HL-60 (cell line): ENCODE results near the gene SLFN14.
A peak's percentile ranks its signal among the peaks of the same experiment; 100 is the strongest.
"Not testable (repeated sequence)": the region's sequence is repeated elsewhere in the genome, so short reads cannot be mapped to it uniquely, and the experiment has no call there.

Experiments used
- DNase-seq, 2 experiments: peaks; one replicate each; pipeline ENCODE4 v3.0.0-alpha.2; 2010 to 2020; ENCODE audit warnings: low read depth in 1 of 2, low spot score in 1 of 2
- H3K27ac ChIP-seq: fragments of 250-450 bp; sonication (Bioruptor Pico); replicated peaks from 2 replicates; pipeline ENCODE4 v1.5.1; 2020; ENCODE audit warnings: mild to moderate bottlenecking, moderate library complexity
- H3K27me3 ChIP-seq: fragments of 250-450 bp; sonication (Bioruptor Pico); 2 replicates; pipeline ENCODE4 v1.5.1; 2021; ENCODE audit warnings: mild to moderate bottlenecking, moderate library complexity; ENCODE audit not compliant: insufficient read depth, poor library complexity, severe bottlenecking
- H3K4me3 ChIP-seq: replicated peaks from 2 replicates; pipeline ENCODE4 v1.5.1; 2011; ENCODE audit warnings: mild to moderate bottlenecking, control low read depth, low read length; ENCODE audit not compliant: insufficient read depth
- CTCF ChIP-seq: IDR thresholded peaks from one replicate; pipeline ENCODE4 v1.5.1; 2011; ENCODE audit warnings: low read length, control low read depth, inconsistent platforms; ENCODE audit not compliant: insufficient read depth
- GABPA ChIP-seq: IDR thresholded peaks from 2 replicates; pipeline ENCODE4 v1.6.1; 2012; ENCODE audit warnings: low read depth
- POLR2AphosphoS5 ChIP-seq: IDR thresholded peaks from 2 replicates; pipeline ENCODE4 v1.6.1; 2012; ENCODE audit warnings: low read depth
- REST ChIP-seq: IDR thresholded peaks from 2 replicates; pipeline ENCODE4 v1.6.1; 2012; ENCODE audit warnings: low read depth; ENCODE audit not compliant: insufficient replicate concordance
- SPI1 ChIP-seq: IDR thresholded peaks from 2 replicates; pipeline ENCODE4 v1.6.1; 2012; ENCODE audit warnings: low read depth, mild to moderate bottlenecking, borderline replicate concordance

The SLFN14 gene

DNA sequence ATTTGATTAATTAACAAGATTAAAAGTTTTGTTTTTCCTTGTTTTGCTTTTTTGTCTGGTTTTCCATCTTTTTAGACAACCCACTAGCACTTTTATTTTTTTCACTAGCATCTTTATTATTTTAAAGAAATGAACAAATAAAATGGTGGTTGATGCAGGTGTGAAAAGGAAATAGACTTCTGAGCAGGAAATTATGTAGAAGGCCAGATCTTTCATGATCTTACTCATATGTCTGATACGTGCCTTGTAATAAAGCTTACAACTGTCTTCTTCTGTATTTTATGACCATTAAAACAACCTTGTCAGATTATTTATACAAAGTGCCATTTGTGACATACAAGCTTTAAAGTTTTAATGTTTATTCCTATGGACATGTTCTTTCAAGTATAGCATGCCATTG lies 29.5 kb downstream of the SLFN14 start:
- no peak overlapping the region for H3K4me3 ChIP-seq
- DNase-seq: no peak
- no peak overlapping the region for H3K27ac ChIP-seq
- no peaks in the 10 kb centered on the region for H3K27me3 ChIP-seq
- no peak for TF ChIP-seq CTCF
- no peak for TF ChIP-seq REST
- TF ChIP-seq SPI1: no peak
- no peak for TF ChIP-seq POLR2AphosphoS5
- TF ChIP-seq GABPA: no peak

GRCh38 chr17:35529866-35530265 lies 30.8 kb downstream of the SLFN14 start:
- H3K4me3 ChIP-seq: no peak overlapping the region

DNA sequence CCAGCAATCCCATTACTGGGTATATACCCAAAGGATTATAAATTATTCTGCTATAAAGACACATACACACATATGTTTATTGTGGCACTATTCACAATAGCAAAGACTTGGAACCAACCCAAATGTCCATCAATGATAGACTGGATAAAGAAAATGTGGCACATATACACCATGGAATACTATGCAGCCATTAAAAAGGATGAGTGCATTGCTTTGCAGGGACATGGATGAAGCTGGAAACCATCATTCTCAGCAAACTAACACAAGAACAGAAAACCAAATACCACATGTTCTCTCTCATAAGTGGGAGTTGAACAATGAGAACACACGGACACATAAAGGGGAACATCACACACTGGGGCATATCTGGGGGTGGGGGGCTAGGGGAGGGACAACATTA lies 31.3 kb downstream of the SLFN14 start:
- not testable (repeated sequence) for H3K27ac ChIP-seq, H3K4me3 ChIP-seq, DNase-seq, H3K27me3 ChIP-seq

More at GRCh38 chr17:35529866-35530265, 30.8 kb downstream of the SLFN14 start:
- H3K27me3 ChIP-seq: no peaks in the 10 kb centered on the region
- H3K27ac ChIP-seq: no peak overlapping the region
- no peak for DNase-seq
- TF ChIP-seq GABPA: no peak
- no peak for TF ChIP-seq CTCF
- no peak for TF ChIP-seq REST

GRCh38 chr17:35523296-35523695 lies 37.3 kb downstream of the SLFN14 start:
- TF ChIP-seq CTCF (no peak), POLR2AphosphoS5 (no peak)
- Histone ChIP-seq H3K27me3 (no peaks in the 10 kb centered on the region), H3K4me3 (no peak overlapping the region), H3K27ac (peak overlapping the region; percentile 80)
- DNase-seq: peak in 1 of 2 experiments; percentile 78
